Activated T-helper 2 cell treated with anti-CD3 and anti-CD28 coated beads, Interferon-gamma antibody, Interleukin-2, Interleukin-4, amounts not matched to agents 10 μg/mL and 5 μg/mL and 100 μg/mL, durations not matched to agents 14 hours and 24 hours and 36 hours (primary cell): ENCODE results near the gene TCP11. TPM values are rescaled to one million over a fixed set of nuclear protein-coding genes. Genes with fewer than 3 reads are reported as not detected.

ENCODE experiments used
- DNase-seq: peaks from one replicate; pipeline ENCODE4 v3.0.0; 2021; ENCODE audit warnings: low spot score
- H3K27ac Mint-ChIP-seq: one replicate; pipeline ENCODE4 v1.8.0; 2021; ENCODE audit warnings: mixed read lengths
- H3K27me3 Mint-ChIP-seq: one replicate; pipeline ENCODE4 v1.8.0; 2021; ENCODE audit warnings: low read depth, mixed read lengths
- H3K36me3 Mint-ChIP-seq: one replicate; pipeline ENCODE4 v1.8.0; 2021; ENCODE audit warnings: low read depth, mixed read lengths
- H3K4me1 Mint-ChIP-seq: one replicate; pipeline ENCODE4 v1.8.0; 2021; ENCODE audit warnings: low read depth, mixed read lengths
- H3K4me3 Mint-ChIP-seq: one replicate; pipeline ENCODE4 v1.8.0; 2021; ENCODE audit warnings: low read depth, mild to moderate bottlenecking, moderate library complexity, mixed read lengths
- H3K9me3 Mint-ChIP-seq: one replicate; pipeline ENCODE4 v1.8.0; 2021; ENCODE audit warnings: mixed read lengths
- intact Hi-C: fragments of 100-400 bp; cut with micrococcal nuclease; formaldehyde crosslinking; loops from one replicate; pipeline ENCODE4 v1.15.1; 2023
- total RNA-seq: library from RNA; stranded (reverse); gene quantifications from 2 replicates; pipeline ENCODE4 v1.2.3, GENCODE V29; 2022

The TCP11 gene
- total RNA-seq, 1 donor from 2014 or later: not detected

- Mint-ChIP-seq H3K4me3 (no peak overlapping the region), H3K27ac (no peak overlapping the region), H3K9me3 (no peaks in the 10 kb centered on the region), H3K27me3 (no peaks in the 10 kb centered on the region), H3K36me3 (no peaks in the 10 kb centered on the region), H3K4me1 (no peaks in the 10 kb centered on the region)
- intact Hi-C loops: no loop called here
- DNase-seq: no peak
These were observed 62.8 kb downstream of the TCP11 start for GRCh38 chr6:35078226-35078850.

DNA sequence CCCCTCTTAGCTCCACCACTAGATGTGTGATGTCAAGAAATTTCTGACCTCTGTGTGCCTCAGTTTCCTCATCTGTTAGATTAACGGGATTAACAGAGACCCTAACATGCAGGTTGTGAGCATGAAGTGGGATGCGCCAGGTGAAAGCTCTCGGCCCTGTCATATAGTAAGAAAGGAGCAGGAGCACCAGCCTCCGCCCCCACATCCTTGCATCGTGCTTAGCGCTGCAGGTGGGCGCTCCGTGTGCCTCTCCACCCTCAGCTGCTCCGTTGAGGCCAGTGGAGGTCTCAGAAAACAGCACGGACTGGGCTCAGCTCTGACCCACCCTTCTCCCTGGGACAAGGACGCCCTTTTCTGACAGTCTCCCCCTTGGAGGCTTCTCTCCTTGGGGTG, 63.4 kb downstream of the TCP11 start:
- Mint-ChIP-seq H3K27me3 (no peaks in the 10 kb centered on the region), H3K9me3 (no peaks in the 10 kb centered on the region), H3K4me3 (no peak overlapping the region), H3K4me1 (no peaks in the 10 kb centered on the region), H3K27ac (no peak overlapping the region), H3K36me3 (no peaks in the 10 kb centered on the region)
- intact Hi-C loops: no loop called here
- no peak for DNase-seq

GRCh38 chr6:35076997-35077712, 64.0 kb downstream of the TCP11 start:
- Mint-ChIP-seq H3K27ac (no peak overlapping the region), H3K27me3 (no peaks in the 10 kb centered on the region), H3K4me1 (no peaks in the 10 kb centered on the region), H3K9me3 (no peaks in the 10 kb centered on the region), H3K36me3 (no peaks in the 10 kb centered on the region), H3K4me3 (no peak overlapping the region)
- DNase-seq: no peak
- intact Hi-C loops: no loop called here

- no peaks in the 10 kb centered on the region for H3K36me3 Mint-ChIP-seq
- no peak overlapping the region for H3K27ac Mint-ChIP-seq
- no peak for DNase-seq
- no peaks in the 10 kb centered on the region for H3K4me1 Mint-ChIP-seq
- H3K27me3 Mint-ChIP-seq: no peaks in the 10 kb centered on the region
- intact Hi-C loops: no loop called here
- no peak overlapping the region for H3K4me3 Mint-ChIP-seq
- H3K9me3 Mint-ChIP-seq: no peaks in the 10 kb centered on the region
These were observed 67.2 kb downstream of the TCP11 start for GRCh38 chr6:35073766-35074471.

DNA sequence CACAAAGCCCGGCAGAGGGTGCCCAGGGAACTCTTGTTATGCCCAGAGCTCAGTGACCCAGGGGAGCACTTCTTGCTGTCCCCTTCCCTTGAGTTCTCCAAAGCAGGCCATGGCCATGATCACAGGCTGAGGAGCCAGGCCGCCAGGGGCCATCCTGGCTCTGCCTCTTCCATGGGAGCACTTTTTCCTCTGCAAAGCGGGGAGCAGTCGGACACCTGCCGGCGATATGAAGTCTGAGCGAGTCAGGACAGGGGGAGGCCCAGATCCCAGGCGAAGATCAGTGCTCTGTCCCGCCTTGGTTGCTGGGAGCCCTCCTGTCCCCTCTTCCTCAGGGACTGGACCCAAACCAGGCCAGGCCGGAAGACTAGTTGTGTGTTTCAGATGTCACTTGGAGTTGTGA, 67.9 kb downstream of the TCP11 start:
- H3K4me1 Mint-ChIP-seq: no peaks in the 10 kb centered on the region

GRCh38 chr6:35072698-35073055, 68.5 kb downstream of the TCP11 start:
- H3K4me3 Mint-ChIP-seq: no peak overlapping the region
- no peaks in the 10 kb centered on the region for H3K9me3 Mint-ChIP-seq
- H3K27me3 Mint-ChIP-seq: no peaks in the 10 kb centered on the region
- no peak for DNase-seq
- no peaks in the 10 kb centered on the region for H3K4me1 Mint-ChIP-seq
- intact Hi-C loops: no loop called here
- H3K27ac Mint-ChIP-seq: no peak overlapping the region
- H3K36me3 Mint-ChIP-seq: no peaks in the 10 kb centered on the region

More for the DNA sequence above, 67.9 kb downstream of the TCP11 start:
- intact Hi-C loops: no loop called here
- Mint-ChIP-seq H3K27me3 (no peaks in the 10 kb centered on the region), H3K4me3 (no peak overlapping the region), H3K9me3 (no peaks in the 10 kb centered on the region), H3K36me3 (no peaks in the 10 kb centered on the region), H3K27ac (no peak overlapping the region)
- DNase-seq: no peak

- intact Hi-C loops: no loop called here
- no peak for DNase-seq
- no peaks in the 10 kb centered on the region for H3K36me3 Mint-ChIP-seq
- H3K9me3 Mint-ChIP-seq: no peaks in the 10 kb centered on the region
- no peak overlapping the region for H3K27ac Mint-ChIP-seq
- no peak overlapping the region for H3K4me3 Mint-ChIP-seq
- H3K27me3 Mint-ChIP-seq: no peaks in the 10 kb centered on the region
- no peaks in the 10 kb centered on the region for H3K4me1 Mint-ChIP-seq
These were observed 69.0 kb downstream of the TCP11 start for GRCh38 chr6:35072051-35072697.

GRCh38 chr6:35071347-35071994, 69.7 kb downstream of the TCP11 start:
- Mint-ChIP-seq H3K36me3 (no peaks in the 10 kb centered on the region), H3K27ac (no peak overlapping the region), H3K4me3 (no peak overlapping the region), H3K27me3 (no peaks in the 10 kb centered on the region), H3K9me3 (no peaks in the 10 kb centered on the region), H3K4me1 (no peaks in the 10 kb centered on the region)
- intact Hi-C loops: no loop called here
- DNase-seq: no peak

GRCh38 chr6:35070111-35070510, 71.0 kb downstream of the TCP11 start:
- Mint-ChIP-seq H3K9me3 (no peaks in the 10 kb centered on the region), H3K4me1 (no peaks in the 10 kb centered on the region), H3K4me3 (no peak overlapping the region), H3K27ac (no peak overlapping the region), H3K27me3 (no peaks in the 10 kb centered on the region), H3K36me3 (no peaks in the 10 kb centered on the region)
- intact Hi-C loops: no loop called here
- no peak for DNase-seq

- Mint-ChIP-seq H3K9me3 (no peaks in the 10 kb centered on the region), H3K27ac (no peak overlapping the region), H3K4me1 (no peaks in the 10 kb centered on the region), H3K27me3 (no peaks in the 10 kb centered on the region), H3K36me3 (no peaks in the 10 kb centered on the region), H3K4me3 (no peak overlapping the region)
- intact Hi-C loops: no loop called here
- DNase-seq: no peak
These were observed 71.9 kb downstream of the TCP11 start for GRCh38 chr6:35069262-35069661.

GRCh38 chr6:35068644-35069043, 72.5 kb downstream of the TCP11 start:
- Mint-ChIP-seq H3K9me3 (no peaks in the 10 kb centered on the region), H3K36me3 (no peaks in the 10 kb centered on the region), H3K27me3 (no peaks in the 10 kb centered on the region), H3K4me1 (no peaks in the 10 kb centered on the region), H3K4me3 (no peak overlapping the region), H3K27ac (no peak overlapping the region)
- no peak for DNase-seq
- intact Hi-C loops: no loop called here

- no peaks in the 10 kb centered on the region for H3K36me3 Mint-ChIP-seq
- H3K27me3 Mint-ChIP-seq: no peaks in the 10 kb centered on the region
- intact Hi-C loops: no loop called here
- H3K27ac Mint-ChIP-seq: no peak overlapping the region
- no peak overlapping the region for H3K4me3 Mint-ChIP-seq
- H3K4me1 Mint-ChIP-seq: peaks cover 2% of the 10 kb centered on the region
- no peaks in the 10 kb centered on the region for H3K9me3 Mint-ChIP-seq
- DNase-seq: no peak
These were observed 72.9 kb downstream of the TCP11 start for GRCh38 chr6:35068206-35068605.
